B cell (primary cell): ENCODE results near the gene PLEKHM3. TPM values are rescaled to one million over a fixed set of nuclear protein-coding genes. Genes with fewer than 3 reads are reported as not detected.

Experiments
- ATAC-seq: fragments of 200-7000 bp; cut with Tn5 transposase; one replicate; pipeline ENCODE4 v1.10.0; 2021; ENCODE audit warnings: low read depth, mild to moderate bottlenecking, moderate number of reproducible peaks, moderate library complexity
- CTCF ChIA-PET: fragments of 350-600 bp; sonication (Branson Sonifier 250); formaldehyde crosslinking; loops from one replicate; lab custom pipeline; 2021; ENCODE audit warnings: antibody characterized with exemption, inconsistent platforms; lab: Charles Lee
- POLR2A ChIA-PET: fragments of 350-600 bp; sonication (Branson Sonifier 250); formaldehyde crosslinking; loops from one replicate; lab custom pipeline; 2021; ENCODE audit warnings: antibody characterized with exemption; lab: Charles Lee
- DNase-seq: peaks from one replicate; pipeline ENCODE4 v3.0.0; 2013
- H2AFZ ChIP-seq: 2 replicates; pipeline ENCODE4 v1.6.1; 2012; ENCODE audit warnings: mild to moderate bottlenecking, low read depth, low read length; ENCODE audit not compliant: insufficient read depth, poor library complexity, severe bottlenecking
- H3K27ac ChIP-seq, 2 donors: 1 replicate in 1 of 2; 2 replicates in 1 of 2; pipeline ENCODE4 v1.5.1; 2012 to 2013; ENCODE audit warnings: low read length in 2 of 2, mild to moderate bottlenecking in 2 of 2, moderate library complexity in 1 of 2
- H3K27me3 ChIP-seq, 4 experiments: fragments of 200-600 bp in 1 of 4; sonication (generic) in 1 of 4; replicated peaks in 1 of 4; 1 replicate in 2 of 4; 2 replicates in 2 of 4; pipeline versions ENCODE4 v1.6.1 to v1.7.0; 2013 to 2016; ENCODE audit warnings: low read length in 3 of 4, mild to moderate bottlenecking in 2 of 4, mixed read lengths in 1 of 4, moderate library complexity in 1 of 4; ENCODE audit not compliant: insufficient read depth in 4 of 4, control insufficient read depth in 3 of 4; ENCODE audit errors: control extremely low read depth in 1 of 4
- H3K36me3 ChIP-seq, 2 experiments: replicated peaks in 1 of 2; 1 replicate in 1 of 2; 2 replicates in 1 of 2; pipeline versions ENCODE4 v1.6.1 to v1.7.1; 2013; ENCODE audit warnings: low read length in 1 of 2; ENCODE audit not compliant: insufficient read depth in 2 of 2, control insufficient read depth in 1 of 2; ENCODE audit errors: control extremely low read depth in 1 of 2, extremely low read depth in 1 of 2
- H3K4me1 ChIP-seq, 2 donors: fragments of 200-600 bp in 1 of 2; sonication (generic) in 1 of 2; 1 replicate in 1 of 2; 2 replicates in 1 of 2; pipeline versions ENCODE4 v1.5.1 to v1.6.1; 2013 to 2017; ENCODE audit warnings: low read length in 2 of 2; ENCODE audit not compliant: control insufficient read depth in 2 of 2, insufficient read depth in 2 of 2
- H3K4me2 ChIP-seq: replicated peaks from 2 replicates; pipeline ENCODE3; 2012; ENCODE audit warnings: mild to moderate bottlenecking, low read depth, low read length; ENCODE audit not compliant: poor library complexity, severe bottlenecking
- H3K4me3 ChIP-seq, 5 experiments: fragments of 200-600 bp in 1 of 5; sonication (generic) in 1 of 5; 1 replicate in 3 of 5; 2 replicates in 2 of 5; pipeline versions ENCODE4 v1.5.1 to v1.7.0; 2011 to 2016; ENCODE audit warnings: low read length in 4 of 5, mild to moderate bottlenecking in 4 of 5, low read depth in 2 of 5, control low read depth in 1 of 5, moderate library complexity in 1 of 5; ENCODE audit not compliant: insufficient read depth in 1 of 5; ENCODE audit errors: control extremely low read depth in 1 of 5, extremely low read depth in 1 of 5
- H3K79me2 ChIP-seq: fragments of 200-600 bp; sonication (generic); one replicate; pipeline ENCODE4 v1.6.0; 2016; ENCODE audit warnings: low read length; ENCODE audit not compliant: control insufficient read depth, insufficient read depth
- H3K9ac ChIP-seq: fragments of 200-600 bp; sonication (generic); 2 replicates; pipeline ENCODE4 v1.6.1; 2017; ENCODE audit warnings: mild to moderate bottlenecking, low read length, moderate library complexity
- H3K9me3 ChIP-seq, 3 donors: one replicate each; pipeline versions ENCODE4 v1.6.1 to v1.7.1; 2013; ENCODE audit warnings: low read length in 2 of 3; ENCODE audit not compliant: control insufficient read depth in 2 of 3, insufficient read depth in 1 of 3; ENCODE audit errors: control extremely low read depth in 1 of 3
- H4K20me1 ChIP-seq: 2 replicates; pipeline ENCODE4 v1.6.0; 2012; ENCODE audit warnings: mild to moderate bottlenecking, low read length; ENCODE audit not compliant: insufficient read depth, control insufficient read depth, poor library complexity, severe bottlenecking
- H3K27ac Mint-ChIP-seq: one replicate; pipeline ENCODE4 v1.8.0; 2021; ENCODE audit warnings: mixed read lengths
- H3K27me3 Mint-ChIP-seq: one replicate; pipeline ENCODE4 v1.8.0; 2021; ENCODE audit warnings: mixed read lengths
- H3K4me1 Mint-ChIP-seq: one replicate; pipeline ENCODE4 v1.8.0; 2021; ENCODE audit warnings: mixed read lengths
- H3K4me3 Mint-ChIP-seq: one replicate; pipeline ENCODE4 v1.8.0; 2021; ENCODE audit warnings: mixed read lengths
- H3K9me3 Mint-ChIP-seq: one replicate; pipeline ENCODE4 v1.8.0; 2022; ENCODE audit warnings: mixed read lengths; ENCODE audit not compliant: insufficient read depth
- CTCF ChIP-seq: fragments of 200-600 bp; IDR thresholded peaks from one replicate; pipeline ENCODE4 v1.8.0; 2022; ENCODE audit warnings: antibody characterized with exemption, mild to moderate bottlenecking
- EZH2 ChIP-seq: IDR thresholded peaks from 2 replicates; pipeline ENCODE4 v1.6.1; 2012; ENCODE audit warnings: borderline replicate concordance, low read depth, mild to moderate bottlenecking, moderate library complexity, low read length; ENCODE audit not compliant: insufficient read depth, poor library complexity, severe bottlenecking
- WGBS: methylation state at CpG from one replicate; pipeline ENCODE4 v1.1.5; 2013; ENCODE audit warnings: missing lambda C conversion rate; ENCODE audit not compliant: insufficient coverage; 5-methylcytosine and 5-hydroxymethylcytosine counted together
- intact Hi-C: fragments of 100-400 bp; cut with micrococcal nuclease; formaldehyde crosslinking; loops from one replicate; pipeline ENCODE4 v1.10.0; 2022
- polyA plus RNA-seq: library from polyadenylated mRNA; depleted of rRNA; stranded (reverse); fragments of >200 nt; gene quantifications from 2 replicates; pipeline ENCODE4 v1.2.3, GENCODE V29; 2012
- total RNA-seq, 2 donors: library from RNA; stranded (reverse); fragments of 120-200 nt in 1 of 2; gene quantifications; 1 replicate in 1 of 2; 2 replicates in 1 of 2; pipeline versions ENCODE4 v1.2.3 to v1.2.4, GENCODE V29; 2013 to 2022

The PLEKHM3 gene
- total and polyA plus RNA-seq, 2 donors (not counting 1 experiment from before 2014, with no cell fraction given) = 4.0 to 17.7 TPM

- H3K4me2 ChIP-seq = no peak overlapping the region
- peaks cover 0 to 7% of the 10 kb centered on the region in 2 experiments for H3K36me3 ChIP-seq
- peaks cover 7% of the 10 kb centered on the region for H4K20me1 ChIP-seq
- TF ChIP-seq EZH2 (no peak), CTCF (no peak)
- H3K27ac Mint-ChIP-seq = no peak overlapping the region
- ATAC-seq (no peak), DNase-seq (no peak)
- H3K9ac ChIP-seq = no peak overlapping the region
- no peak overlapping the region for H2AFZ ChIP-seq
- H3K4me1 Mint-ChIP-seq = peaks cover 16% of the 10 kb centered on the region
- H3K9me3 ChIP-seq = no peaks in the 10 kb centered on the region
- no peaks in the 10 kb centered on the region for H3K9me3 Mint-ChIP-seq
- no peak overlapping the region for H3K4me3 Mint-ChIP-seq
- 100% methylated on average over 2 of the region's 3 CpGs for WGBS
- H3K4me3 ChIP-seq = no peak overlapping the region
- intact Hi-C loops = no loop called here
- POLR2A ChIA-PET = no interaction called here
- H3K27me3 Mint-ChIP-seq = no peaks in the 10 kb centered on the region
- H3K27me3 ChIP-seq = no peaks in the 10 kb centered on the region
- H3K27ac ChIP-seq = no peak overlapping the region
- H3K79me2 ChIP-seq = peaks cover 23% of the 10 kb centered on the region
- peaks cover 0 to 5% of the 10 kb centered on the region in 2 donors for H3K4me1 ChIP-seq
- CTCF ChIA-PET = interaction anchor here (1.0 kb wide), 2 partner anchors 14 to 28 kb away, joined by 3 to 6 read pairs; no protein-coding TSS in a partner anchor
Measured at GRCh38 chr2:208006337-208006736, 19.0 kb downstream of the PLEKHM3 start.

GRCh38 chr2:208001924-208002323, 23.4 kb downstream of the PLEKHM3 start:
- no peak overlapping the region for H2AFZ ChIP-seq
- H3K9me3 Mint-ChIP-seq = no peaks in the 10 kb centered on the region
- TF ChIP-seq CTCF = no peak
- TF ChIP-seq EZH2 = no peak
- no peaks in the 10 kb centered on the region for H4K20me1 ChIP-seq
- no peaks in the 10 kb centered on the region for H3K27me3 Mint-ChIP-seq
- ChIA-PET CTCF (no interaction called here), POLR2A (no interaction called here)
- no peaks in the 10 kb centered on the region for H3K9me3 ChIP-seq
- no peak overlapping the region for H3K4me2 ChIP-seq
- H3K27me3 ChIP-seq = no peaks in the 10 kb centered on the region
- no peak overlapping the region for H3K27ac ChIP-seq
- H3K4me3 ChIP-seq = no peak overlapping the region
- intact Hi-C loops = no loop called here
- peaks cover 0 to 29% of the 10 kb centered on the region in 2 experiments for H3K36me3 ChIP-seq
- H3K27ac Mint-ChIP-seq = no peak overlapping the region
- no peak for ATAC-seq
- H3K9ac ChIP-seq = no peak overlapping the region
- 100% methylated on average over 2 of the region's 5 CpGs for WGBS
- peaks cover 5% of the 10 kb centered on the region for H3K4me1 Mint-ChIP-seq
- DNase-seq = no peak
- H3K79me2 ChIP-seq = peaks cover 9% of the 10 kb centered on the region
- H3K4me3 Mint-ChIP-seq = no peak overlapping the region
- H3K4me1 ChIP-seq = peaks cover 0 to 3% of the 10 kb centered on the region in 2 donors
